OCI-LY7 (cell line): ENCODE measurements around the gene MYPN. TPM values are rescaled to one million over a fixed set of nuclear protein-coding genes. Genes with fewer than 3 reads are reported as not detected.

Experiments
- BruUV-seq: library from RNA; stranded (reverse); fragments of 400-500 nt; replicated peaks from 2 replicates; lab custom pipeline; 2021; lab: Mats Ljungman, UMichigan
- CTCF ChIA-PET: fragments of 300-600 bp; sonication (Branson Sonifier 250); formaldehyde crosslinking; loops from one replicate; lab custom pipeline; 2022; ENCODE audit warnings: antibody characterized with exemption; ENCODE audit not compliant: unreplicated experiment; lab: Charles Lee
- POLR2A ChIA-PET: fragments of 300-600 bp; sonication (Branson Sonifier 250); formaldehyde crosslinking; loops from one replicate; lab custom pipeline; 2022; ENCODE audit warnings: antibody characterized with exemption; lab: Charles Lee
- DNase-seq: peaks from one replicate; pipeline ENCODE4 v3.0.0-alpha.2; 2015; ENCODE audit warnings: low spot score
- H2AFZ ChIP-seq: fragments of 200-600 bp; sonication (generic), shearing (Covaris generic); 2 replicates; pipeline ENCODE4 v1.6.1; 2014; ENCODE audit warnings: mild to moderate bottlenecking, antibody characterized with exemption, low read length, moderate library complexity
- H3K27ac ChIP-seq: fragments of 200-600 bp; sonication (generic); 2 replicates; pipeline ENCODE4 v1.5.1; 2014; ENCODE audit warnings: mixed run types, low read depth, mild to moderate bottlenecking, moderate library complexity, low read length, inconsistent platforms; ENCODE audit not compliant: poor library complexity, severe bottlenecking
- H3K36me3 ChIP-seq: fragments of 200-600 bp; sonication (generic); 2 replicates; pipeline ENCODE4 v1.6.1; 2014; ENCODE audit warnings: mild to moderate bottlenecking, antibody characterized with exemption, low read length, moderate library complexity, mixed read lengths; ENCODE audit not compliant: insufficient read depth
- H3K4me1 ChIP-seq: fragments of 200-600 bp; sonication (generic); 2 replicates; pipeline ENCODE4 v1.5.1; 2014; ENCODE audit warnings: mild to moderate bottlenecking, low read length; ENCODE audit not compliant: insufficient read depth, poor library complexity, severe bottlenecking
- H3K4me2 ChIP-seq: fragments of 200-600 bp; sonication (generic); 2 replicates; pipeline ENCODE4 v1.6.1; 2014; ENCODE audit warnings: mild to moderate bottlenecking, low read length
- H3K4me3 ChIP-seq: fragments of 200-600 bp; sonication (generic); 2 replicates; pipeline ENCODE4 v1.5.1; 2014; ENCODE audit warnings: mild to moderate bottlenecking, low read depth, low read length; ENCODE audit not compliant: poor library complexity, severe bottlenecking
- H3K79me2 ChIP-seq: fragments of 200-600 bp; sonication (generic); 2 replicates; pipeline ENCODE4 v1.6.1; 2016; ENCODE audit warnings: low read depth, mild to moderate bottlenecking, low read length, moderate library complexity, mixed read lengths; ENCODE audit not compliant: insufficient read depth
- H3K9me2 ChIP-seq: fragments of 200-600 bp; sonication (generic); 2 replicates; pipeline ENCODE4 v1.6.1; 2016; ENCODE audit warnings: mild to moderate bottlenecking, low read length, mixed read lengths; ENCODE audit not compliant: insufficient read depth
- H3K9me3 ChIP-seq: fragments of 200-600 bp; sonication (generic); 2 replicates; pipeline ENCODE4 v1.6.1; 2014; ENCODE audit warnings: mild to moderate bottlenecking, mixed run types, low read length, mixed read lengths
- H4K20me1 ChIP-seq: fragments of 200-600 bp; sonication (generic); 2 replicates; pipeline ENCODE4 v1.6.1; 2014; ENCODE audit warnings: mild to moderate bottlenecking, antibody characterized with exemption, low read length, moderate library complexity, mixed read lengths; ENCODE audit not compliant: insufficient read depth
- CTCF ChIP-seq: fragments of 200-600 bp; sonication (generic); conservative IDR thresholded peaks from 2 replicates; pipeline ENCODE4 v1.5.1; 2014; ENCODE audit warnings: mild to moderate bottlenecking, antibody characterized with exemption, low read length, moderate library complexity, mixed read lengths
- EZH2phosphoT487 ChIP-seq: fragments of 200-600 bp; sonication (generic); IDR thresholded peaks from 2 replicates; pipeline ENCODE4 v1.6.1; 2018; ENCODE audit warnings: low read depth, borderline replicate concordance, mild to moderate bottlenecking, mixed run types, antibody characterized with exemption, low read length, moderate library complexity, mixed read lengths
- intact Hi-C: fragments of 100-400 bp; cut with micrococcal nuclease; formaldehyde crosslinking; loops from one replicate; pipeline ENCODE4 v1.10.0; 2022; ENCODE audit not compliant: unreplicated experiment
- total RNA-seq, 2 experiments: library from RNA; depleted of rRNA in 1 of 2; stranded (reverse); fragments of >200 nt in 1 of 2; shearing (Covaris generic) in 1 of 2; gene quantifications; 2 replicates each; pipeline ENCODE4 v1.2.3, GENCODE V29; 2014 to 2022

The MYPN gene
- total RNA-seq, 2 experiments from 2014 or later: 0.06 TPM; not detected in 1

GRCh38 chr10:68179016-68179415 is 69.7 kb downstream of the MYPN start:
- intact Hi-C loops: no loop called here
- H3K79me2 ChIP-seq: no peaks in the 10 kb centered on the region
- no peaks in the 10 kb centered on the region for H3K9me2 ChIP-seq
- no peak overlapping the region for H3K4me2 ChIP-seq
- no peaks in the 10 kb centered on the region for H3K4me1 ChIP-seq
- H3K9me3 ChIP-seq: no peaks in the 10 kb centered on the region
- no TSS peak for BruUV-seq
- H3K36me3 ChIP-seq: no peaks in the 10 kb centered on the region
- H3K4me3 ChIP-seq: no peak overlapping the region
- ChIA-PET CTCF (no interaction called here), POLR2A (no interaction called here)
- no peak overlapping the region for H3K27ac ChIP-seq
- TF ChIP-seq CTCF (no peak), EZH2phosphoT487 (no peak)
- no peaks in the 10 kb centered on the region for H4K20me1 ChIP-seq
- H2AFZ ChIP-seq: no peak overlapping the region
- no peak for DNase-seq

GRCh38 chr10:68180490-68180889 is 71.2 kb downstream of the MYPN start:
- Histone ChIP-seq H3K36me3 (no peaks in the 10 kb centered on the region), H4K20me1 (no peaks in the 10 kb centered on the region), H3K4me1 (no peaks in the 10 kb centered on the region), H3K4me3 (no peak overlapping the region), H3K79me2 (no peaks in the 10 kb centered on the region), H3K4me2 (no peak overlapping the region), H3K9me2 (no peaks in the 10 kb centered on the region), H3K9me3 (no peaks in the 10 kb centered on the region), H2AFZ (no peak overlapping the region), H3K27ac (no peak overlapping the region)
- no peak for DNase-seq
- BruUV-seq: no TSS peak
- CTCF ChIA-PET: no interaction called here
- POLR2A ChIA-PET: interaction anchor here (0.7 kb wide), 1 partner anchor 267 kb away, joined by 3 read pairs; no protein-coding TSS in a partner anchor
- intact Hi-C loops: no loop called here
- no peak for TF ChIP-seq EZH2phosphoT487
- TF ChIP-seq CTCF: no peak

GRCh38 chr10:68184546-68184945 is 75.3 kb downstream of the MYPN start:
- BruUV-seq: no TSS peak
- no peak overlapping the region for H3K4me2 ChIP-seq
- CTCF ChIA-PET: no interaction called here

More at GRCh38 chr10:68184546-68184945, 75.3 kb downstream of the MYPN start:
- H3K9me3 ChIP-seq: no peaks in the 10 kb centered on the region
- H2AFZ ChIP-seq: no peak overlapping the region
- H3K36me3 ChIP-seq: no peaks in the 10 kb centered on the region
- POLR2A ChIA-PET: no interaction called here
- no peak for TF ChIP-seq CTCF
- no peak for TF ChIP-seq EZH2phosphoT487
- no peak overlapping the region for H3K4me3 ChIP-seq
- no peaks in the 10 kb centered on the region for H3K9me2 ChIP-seq
- intact Hi-C loops: no loop called here
- no peaks in the 10 kb centered on the region for H4K20me1 ChIP-seq
- H3K79me2 ChIP-seq: no peaks in the 10 kb centered on the region
- no peaks in the 10 kb centered on the region for H3K4me1 ChIP-seq
- H3K27ac ChIP-seq: no peak overlapping the region
- DNase-seq: no peak
